ENCODE measurements around the gene WFDC10A.
A peak's percentile ranks its signal among the peaks of the same experiment; 100 is the strongest.

DNA sequence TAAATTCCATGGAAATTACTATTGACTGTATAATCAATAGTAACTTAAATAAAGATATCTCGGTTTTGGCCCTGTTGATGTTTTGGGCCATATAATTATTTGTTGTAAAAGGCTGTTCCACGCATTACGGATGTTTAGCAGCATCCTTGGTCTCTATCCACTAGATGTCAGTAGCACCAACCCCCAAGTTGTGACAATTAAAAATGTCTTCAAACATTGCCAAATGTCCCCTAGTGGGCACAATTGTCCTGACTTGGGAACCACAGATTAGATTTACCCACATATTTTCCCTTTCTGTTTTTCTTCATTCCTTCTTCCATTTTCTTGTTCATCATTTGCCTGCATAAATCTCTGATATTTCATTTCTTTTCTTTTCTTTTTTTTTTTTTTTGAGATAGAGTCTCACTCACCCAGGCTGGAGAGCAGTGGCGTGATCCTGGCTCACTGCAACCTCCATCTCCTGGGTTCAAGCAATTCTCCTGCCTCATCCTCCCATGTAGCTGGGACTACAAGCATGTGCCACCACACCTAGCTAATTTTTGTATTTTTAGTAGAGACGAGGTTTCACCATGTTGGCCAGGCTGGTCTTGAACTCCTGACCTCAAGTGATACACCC lies 36.9 kb upstream of the WFDC10A start:
- TF ChIP-seq MYC (IDR thresholded peaks at IDR 0.05; ENCODE audit: low read depth, low read length) (no peak), POLR2AphosphoS5 (IDR thresholded peaks at IDR 0.05; ENCODE audit: insufficient read depth, low read depth, low read length) (no peak), EZH2 (IDR thresholded peaks at IDR 0.05; ENCODE audit: borderline replicate concordance, low read depth, low read length, severe bottlenecking) (no peak), POLR2A (IDR thresholded peaks at IDR 0.05; ENCODE audit: low read depth, low read length) (no peak), JUN (IDR thresholded peaks at IDR 0.05; ENCODE audit: borderline replicate concordance, insufficient read depth, insufficient read length, low read depth) (no peak), FOS (IDR thresholded peaks at IDR 0.05; ENCODE audit: borderline replicate concordance, insufficient read depth, low read length) (no peak)
- TF ChIP-seq, protein P1, sequence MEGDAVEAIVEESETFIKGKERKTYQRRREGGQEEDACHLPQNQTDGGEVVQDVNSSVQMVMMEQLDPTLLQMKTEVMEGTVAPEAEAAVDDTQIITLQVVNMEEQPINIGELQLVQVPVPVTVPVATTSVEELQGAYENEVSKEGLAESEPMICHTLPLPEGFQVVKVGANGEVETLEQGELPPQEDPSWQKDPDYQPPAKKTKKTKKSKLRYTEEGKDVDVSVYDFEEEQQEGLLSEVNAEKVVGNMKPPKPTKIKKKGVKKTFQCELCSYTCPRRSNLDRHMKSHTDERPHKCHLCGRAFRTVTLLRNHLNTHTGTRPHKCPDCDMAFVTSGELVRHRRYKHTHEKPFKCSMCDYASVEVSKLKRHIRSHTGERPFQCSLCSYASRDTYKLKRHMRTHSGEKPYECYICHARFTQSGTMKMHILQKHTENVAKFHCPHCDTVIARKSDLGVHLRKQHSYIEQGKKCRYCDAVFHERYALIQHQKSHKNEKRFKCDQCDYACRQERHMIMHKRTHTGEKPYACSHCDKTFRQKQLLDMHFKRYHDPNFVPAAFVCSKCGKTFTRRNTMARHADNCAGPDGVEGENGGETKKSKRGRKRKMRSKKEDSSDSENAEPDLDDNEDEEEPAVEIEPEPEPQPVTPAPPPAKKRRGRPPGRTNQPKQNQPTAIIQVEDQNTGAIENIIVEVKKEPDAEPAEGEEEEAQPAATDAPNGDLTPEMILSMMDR (IDR thresholded peaks at IDR 0.05; ENCODE audit: extremely low read depth in 1 of 2, insufficient read depth in 1 of 2, low read depth in 1 of 2, low read length in 2 of 2): peak; percentile 46 to 49
- TF ChIP-seq, protein P2, sequence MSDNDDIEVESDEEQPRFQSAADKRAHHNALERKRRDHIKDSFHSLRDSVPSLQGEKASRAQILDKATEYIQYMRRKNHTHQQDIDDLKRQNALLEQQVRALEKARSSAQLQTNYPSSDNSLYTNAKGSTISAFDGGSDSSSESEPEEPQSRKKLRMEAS (IDR thresholded peaks at IDR 0.05; ENCODE audit: insufficient read depth, insufficient read length): no peak
